WTC11 (cell line): Measurements from ENCODE around the gene ATOX1.

Experiments
- ATF3 ChIP-seq: sonication (generic); formaldehyde crosslinking; conservative IDR thresholded peaks from 2 replicates; pipeline ENCODE4 v1.8.1; 2022; ENCODE audit warnings: mild to moderate bottlenecking, missing genetic modification reagents
- CBFB ChIP-seq: sonication (generic); formaldehyde crosslinking; IDR thresholded peaks from 2 replicates; pipeline ENCODE4 v1.8.1; 2022; ENCODE audit warnings: mild to moderate bottlenecking, low read depth, missing genetic modification reagents
- ESRRA ChIP-seq: sonication (generic); formaldehyde crosslinking; IDR thresholded peaks from 2 replicates; pipeline ENCODE4 v1.8.1; 2022; ENCODE audit warnings: mild to moderate bottlenecking, missing genetic modification reagents, borderline replicate concordance
- FOXK1 ChIP-seq: sonication (generic); formaldehyde crosslinking; IDR thresholded peaks from 2 replicates; pipeline ENCODE4 v1.8.0; 2022; ENCODE audit warnings: mild to moderate bottlenecking, moderate library complexity, missing genetic modification reagents
- HMGXB4 ChIP-seq: sonication (generic); formaldehyde crosslinking; IDR thresholded peaks from 2 replicates; pipeline ENCODE4 v1.8.1; 2023; ENCODE audit warnings: mild to moderate bottlenecking, moderate library complexity, missing genetic modification reagents
- MYBL2 ChIP-seq: sonication (generic); formaldehyde crosslinking; IDR thresholded peaks from 2 replicates; pipeline ENCODE4 v1.8.1; 2023; ENCODE audit warnings: mild to moderate bottlenecking, moderate library complexity, missing genetic modification reagents
- STAT6 ChIP-seq: sonication (generic); formaldehyde crosslinking; conservative IDR thresholded peaks from 2 replicates; pipeline ENCODE4 v1.8.1; 2023; ENCODE audit warnings: mild to moderate bottlenecking, low read depth, missing genetic modification reagents, moderate library complexity
- ZNF121 ChIP-seq: sonication (generic); formaldehyde crosslinking; IDR thresholded peaks from 2 replicates; pipeline ENCODE4 v1.8.0; 2023; ENCODE audit warnings: missing genetic modification reagents
- ZNF317 ChIP-seq: sonication (generic); formaldehyde crosslinking; IDR thresholded peaks from 2 replicates; pipeline ENCODE4 v1.8.1; 2023; ENCODE audit warnings: low read depth, mild to moderate bottlenecking, moderate library complexity, missing genetic modification reagents, borderline replicate concordance
- ZNF512 ChIP-seq: sonication (generic); formaldehyde crosslinking; IDR thresholded peaks from 2 replicates; pipeline ENCODE4 v1.8.1; 2022; ENCODE audit warnings: missing genetic modification reagents, borderline replicate concordance
- TF ChIP-seq, protein P1 (sequence below): fragments of 200-600 bp; IDR thresholded peaks from 2 replicates; pipeline ENCODE4 v1.8.0; 2022; ENCODE audit warnings: antibody characterized with exemption

DNA sequence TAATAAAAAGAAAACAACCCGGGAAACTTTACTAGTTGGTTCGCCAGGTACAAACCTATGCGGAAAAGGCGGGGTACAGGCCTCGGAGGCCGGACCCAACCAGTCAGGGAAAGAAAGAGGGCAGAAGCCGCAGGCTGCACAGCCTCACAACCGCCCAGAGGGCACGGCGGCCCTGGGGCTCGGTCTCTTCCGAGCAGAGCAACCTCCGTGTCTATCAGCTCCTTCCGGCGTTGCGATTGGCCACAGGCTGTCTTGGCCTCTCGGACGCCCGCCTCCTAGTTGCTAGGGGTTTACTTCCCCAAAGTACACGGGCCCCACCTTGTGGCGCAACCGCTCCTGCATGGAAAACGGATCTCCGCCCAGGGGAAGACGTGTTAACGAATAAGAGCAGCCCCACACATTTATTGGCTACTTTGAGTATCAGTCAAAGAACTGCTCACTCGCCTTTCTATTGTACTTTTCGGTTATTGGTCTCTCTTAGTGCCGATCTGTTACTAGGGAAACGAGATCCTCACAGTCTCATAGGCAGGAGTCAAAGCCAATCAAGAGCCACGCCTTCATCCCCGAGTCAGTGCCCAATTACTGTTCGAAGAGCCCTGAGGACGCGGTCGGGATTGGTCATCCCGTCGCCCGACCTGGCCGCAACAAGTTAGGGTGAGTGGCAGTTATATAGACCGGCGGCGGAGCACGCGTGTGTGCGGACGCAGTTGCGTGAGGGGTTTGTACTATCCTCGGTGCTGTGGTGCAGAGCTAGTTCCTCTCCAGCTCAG is 13.0 kb upstream of the ATOX1 start, which contains the start of gene G3BP1:
- TF ChIP-seq ZNF317 (CRISPR knock-in tag) (no peak), ZNF512 (CRISPR knock-in tag) (no peak), ESRRA (CRISPR knock-in tag) (no peak), MYBL2 (no peak; the same call in 1 of the 2 replicates), HMGXB4 (CRISPR knock-in tag) (0 out of 2 replicates have a peak, but pooled peaks have one; percentile 13), ZNF121 (CRISPR knock-in tag) (no peak), ATF3 (CRISPR knock-in tag) (no peak), CBFB (CRISPR knock-in tag) (no peak), FOXK1 (CRISPR knock-in tag) (peak; percentile 86; the same call in 1 of the 2 replicates), STAT6 (CRISPR knock-in tag) (no peak)
- TF ChIP-seq, protein P1, sequence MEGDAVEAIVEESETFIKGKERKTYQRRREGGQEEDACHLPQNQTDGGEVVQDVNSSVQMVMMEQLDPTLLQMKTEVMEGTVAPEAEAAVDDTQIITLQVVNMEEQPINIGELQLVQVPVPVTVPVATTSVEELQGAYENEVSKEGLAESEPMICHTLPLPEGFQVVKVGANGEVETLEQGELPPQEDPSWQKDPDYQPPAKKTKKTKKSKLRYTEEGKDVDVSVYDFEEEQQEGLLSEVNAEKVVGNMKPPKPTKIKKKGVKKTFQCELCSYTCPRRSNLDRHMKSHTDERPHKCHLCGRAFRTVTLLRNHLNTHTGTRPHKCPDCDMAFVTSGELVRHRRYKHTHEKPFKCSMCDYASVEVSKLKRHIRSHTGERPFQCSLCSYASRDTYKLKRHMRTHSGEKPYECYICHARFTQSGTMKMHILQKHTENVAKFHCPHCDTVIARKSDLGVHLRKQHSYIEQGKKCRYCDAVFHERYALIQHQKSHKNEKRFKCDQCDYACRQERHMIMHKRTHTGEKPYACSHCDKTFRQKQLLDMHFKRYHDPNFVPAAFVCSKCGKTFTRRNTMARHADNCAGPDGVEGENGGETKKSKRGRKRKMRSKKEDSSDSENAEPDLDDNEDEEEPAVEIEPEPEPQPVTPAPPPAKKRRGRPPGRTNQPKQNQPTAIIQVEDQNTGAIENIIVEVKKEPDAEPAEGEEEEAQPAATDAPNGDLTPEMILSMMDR = no peak
